Activated naive CD4-positive, alpha-beta T cell treated with anti-CD3 and anti-CD28 coated beads for 36 hours (primary cell): ENCODE data around the gene EVL. TPM values are rescaled to one million over a fixed set of nuclear protein-coding genes. Genes with fewer than 3 reads are reported as not detected.

ENCODE experiments used
- CTCF ChIA-PET: fragments of 350-600 bp; sonication (Branson Sonifier 250); formaldehyde crosslinking; loops from one replicate; lab custom pipeline; 2021; ENCODE audit warnings: antibody characterized with exemption; lab: Charles Lee
- DNase-seq: peaks from one replicate; pipeline ENCODE4 v3.0.0-alpha.2; 2020
- H3K27ac Mint-ChIP-seq: one replicate; pipeline ENCODE4 v1.8.0; 2021; ENCODE audit warnings: mild to moderate bottlenecking, mixed read lengths
- H3K27me3 Mint-ChIP-seq: one replicate; pipeline ENCODE4 v1.8.0; 2021; ENCODE audit warnings: low read depth, mixed read lengths
- H3K36me3 Mint-ChIP-seq: one replicate; pipeline ENCODE4 v1.8.0; 2021; ENCODE audit warnings: low read depth, mixed read lengths
- H3K4me1 Mint-ChIP-seq: one replicate; pipeline ENCODE4 v1.8.0; 2021; ENCODE audit warnings: low read depth, mixed read lengths
- H3K4me3 Mint-ChIP-seq: one replicate; pipeline ENCODE4 v1.8.0; 2021; ENCODE audit warnings: mild to moderate bottlenecking, moderate library complexity, mixed read lengths
- H3K9me3 Mint-ChIP-seq: one replicate; pipeline ENCODE4 v1.8.0; 2021; ENCODE audit warnings: mixed read lengths
- intact Hi-C: fragments of 100-400 bp; cut with micrococcal nuclease; formaldehyde crosslinking; loops from one replicate; pipeline ENCODE4 v1.15.1; 2023
- total RNA-seq, 2 experiments: library from RNA; stranded (reverse); gene quantifications; one replicate each; pipeline ENCODE4 v1.2.3, GENCODE V29; 2021

Gene EVL
- total RNA-seq, 2 experiments from 2014 or later: 173 to 175 TPM

- H3K27ac Mint-ChIP-seq: peak overlapping the region; percentile 75
Observed at GRCh38 chr14:100088226-100088625, 23.0 kb downstream of the EVL start.

GRCh38 chr14:100091386-100091785, 26.2 kb downstream of the EVL start:
- Mint-ChIP-seq H3K9me3 (no peaks in the 10 kb centered on the region), H3K4me3 (peak overlapping the region; percentile 58), H3K4me1 (peaks cover 89% of the 10 kb centered on the region), H3K36me3 (peaks cover 47% of the 10 kb centered on the region), H3K27me3 (no peaks in the 10 kb centered on the region), H3K27ac (peak overlapping the region; percentile 85)
- intact Hi-C loops: loop anchor here (1.0 kb wide), 3 partner anchors 8 to 12 kb away; no protein-coding TSS in a partner anchor
- DNase-seq: peak; percentile 30
- CTCF ChIA-PET: interaction anchor here (25.5 to 34.6 kb wide), 2 partner anchors 9 to 11 kb away, joined by 932 read pairs; partner anchors contain the start of gene EVL

More at GRCh38 chr14:100088226-100088625, 23.0 kb downstream of the EVL start:
- no peaks in the 10 kb centered on the region for H3K27me3 Mint-ChIP-seq
- peaks cover 59% of the 10 kb centered on the region for H3K36me3 Mint-ChIP-seq
- intact Hi-C loops: no loop called here
- CTCF ChIA-PET: interaction anchor here (25.5 to 34.6 kb wide), 2 partner anchors 8 to 12 kb away, joined by 932 read pairs; partner anchors contain the start of gene EVL
- peaks cover 93% of the 10 kb centered on the region for H3K4me1 Mint-ChIP-seq
- H3K9me3 Mint-ChIP-seq: no peaks in the 10 kb centered on the region
- peak; percentile 64 for DNase-seq
- H3K4me3 Mint-ChIP-seq: no peak overlapping the region

- CTCF ChIA-PET: interaction anchor here (0.9 to 34.6 kb wide), 3 partner anchors 7 to 102 kb away, joined by 5 to 932 read pairs (median 932); partner anchors contain the start of gene EVL
- Mint-ChIP-seq H3K9me3 (no peaks in the 10 kb centered on the region), H3K27me3 (no peaks in the 10 kb centered on the region), H3K4me3 (no peak overlapping the region), H3K36me3 (peaks cover 36% of the 10 kb centered on the region), H3K4me1 (peaks cover 90% of the 10 kb centered on the region), H3K27ac (peak overlapping the region; percentile 85)
- no peak for DNase-seq
- intact Hi-C loops: no loop called here
Observed at GRCh38 chr14:100092832-100093231, 27.6 kb downstream of the EVL start.

GRCh38 chr14:100093319-100093718, 28.1 kb downstream of the EVL start:
- H3K27ac Mint-ChIP-seq: peak overlapping the region; percentile 84
- peaks cover 89% of the 10 kb centered on the region for H3K4me1 Mint-ChIP-seq
- no peaks in the 10 kb centered on the region for H3K9me3 Mint-ChIP-seq
- peaks cover 37% of the 10 kb centered on the region for H3K36me3 Mint-ChIP-seq
- DNase-seq: no peak
- H3K27me3 Mint-ChIP-seq: no peaks in the 10 kb centered on the region
- intact Hi-C loops: no loop called here
- H3K4me3 Mint-ChIP-seq: peak overlapping the region; percentile 11
- CTCF ChIA-PET: interaction anchor here (0.9 to 34.6 kb wide), 3 partner anchors 7 to 101 kb away, joined by 5 to 932 read pairs (median 932); partner anchors contain the start of gene EVL

- intact Hi-C loops: no loop called here
- no peaks in the 10 kb centered on the region for H3K9me3 Mint-ChIP-seq
- H3K4me3 Mint-ChIP-seq: no peak overlapping the region
- no peaks in the 10 kb centered on the region for H3K27me3 Mint-ChIP-seq
- DNase-seq: no peak
- peaks cover 87% of the 10 kb centered on the region for H3K4me1 Mint-ChIP-seq
- CTCF ChIA-PET: interaction anchor here (25.5 to 34.6 kb wide), 2 partner anchors 3 to 16 kb away, joined by 932 read pairs; partner anchors contain the start of gene EVL
- peaks cover 28% of the 10 kb centered on the region for H3K36me3 Mint-ChIP-seq
- peak overlapping the region; percentile 51 for H3K27ac Mint-ChIP-seq
Observed at GRCh38 chr14:100096656-100097055, 31.4 kb downstream of the EVL start.

GRCh38 chr14:100098171-100098570, 32.9 kb downstream of the EVL start:
- no peak for DNase-seq
- H3K4me1 Mint-ChIP-seq: peaks cover 88% of the 10 kb centered on the region
- H3K27me3 Mint-ChIP-seq: no peaks in the 10 kb centered on the region
- CTCF ChIA-PET: interaction anchor here (25.5 kb wide), 1 partner anchor 18 kb away, joined by 932 read pairs; the partner anchor contains the start of gene EVL
- intact Hi-C loops: no loop called here
- H3K9me3 Mint-ChIP-seq: no peaks in the 10 kb centered on the region
- peaks cover 27% of the 10 kb centered on the region for H3K36me3 Mint-ChIP-seq
- peak overlapping the region; percentile 89 for H3K27ac Mint-ChIP-seq
- H3K4me3 Mint-ChIP-seq: no peak overlapping the region

GRCh38 chr14:100100032-100100703, 34.9 kb downstream of the EVL start:
- DNase-seq: no peak
- intact Hi-C loops: no loop called here
- peaks cover 91% of the 10 kb centered on the region for H3K4me1 Mint-ChIP-seq
- CTCF ChIA-PET: interaction anchor here (0.6 to 25.5 kb wide), 5 partner anchors 8 to 121 kb away, joined by 3 to 932 read pairs (median 4); partner anchors contain the start of gene EVL
- H3K36me3 Mint-ChIP-seq: peaks cover 32% of the 10 kb centered on the region
- no peaks in the 10 kb centered on the region for H3K27me3 Mint-ChIP-seq
- peak overlapping the region; percentile 81 for H3K27ac Mint-ChIP-seq
- H3K9me3 Mint-ChIP-seq: no peaks in the 10 kb centered on the region
- peak overlapping the region; percentile 30 for H3K4me3 Mint-ChIP-seq

- Mint-ChIP-seq H3K27me3 (no peaks in the 10 kb centered on the region), H3K4me3 (peak overlapping the region; percentile 13), H3K9me3 (no peaks in the 10 kb centered on the region), H3K27ac (peak overlapping the region; percentile 94), H3K36me3 (peaks cover 30% of the 10 kb centered on the region), H3K4me1 (peaks cover 93% of the 10 kb centered on the region)
- DNase-seq: peak; percentile 51
- CTCF ChIA-PET: interaction anchor here (1.0 to 25.5 kb wide), 2 partner anchors 22 to 90 kb away, joined by 5 to 932 read pairs; partner anchors contain the start of gene EVL
- intact Hi-C loops: loop anchor here (2.0 kb wide), 1 partner anchor 129 kb away; no protein-coding TSS in a partner anchor
Observed at GRCh38 chr14:100102156-100102785, 37.0 kb downstream of the EVL start.

- no peaks in the 10 kb centered on the region for H3K27me3 Mint-ChIP-seq
- H3K9me3 Mint-ChIP-seq: no peaks in the 10 kb centered on the region
- H3K27ac Mint-ChIP-seq: peak overlapping the region; percentile 94
- intact Hi-C loops: loop anchor here (1.0 to 2.0 kb wide), 2 partner anchors 12 to 131 kb away; no protein-coding TSS in a partner anchor
- peak; percentile 76 for DNase-seq
- H3K4me3 Mint-ChIP-seq: peak overlapping the region; percentile 64
- H3K4me1 Mint-ChIP-seq: peaks cover 94% of the 10 kb centered on the region
- H3K36me3 Mint-ChIP-seq: peaks cover 29% of the 10 kb centered on the region
- CTCF ChIA-PET: interaction anchor here (0.6 to 25.5 kb wide), 4 partner anchors 23 to 961 kb away, joined by 3 to 932 read pairs (median 4); partner anchors contain the start of gene EVL
Observed at GRCh38 chr14:100103250-100104005, 38.2 kb downstream of the EVL start.

- Mint-ChIP-seq H3K4me3 (peak overlapping the region; percentile 64), H3K4me1 (peaks cover 94% of the 10 kb centered on the region), H3K36me3 (peaks cover 31% of the 10 kb centered on the region), H3K27me3 (no peaks in the 10 kb centered on the region), H3K27ac (peak overlapping the region; percentile 94), H3K9me3 (no peaks in the 10 kb centered on the region)
- CTCF ChIA-PET: interaction anchor here (1.3 to 25.5 kb wide), 3 partner anchors 24 to 90 kb away, joined by 4 to 932 read pairs (median 4); partner anchors contain the start of gene EVL
- intact Hi-C loops: no loop called here
- DNase-seq: no peak
Observed at GRCh38 chr14:100104006-100104352, 38.8 kb downstream of the EVL start.

GRCh38 chr14:100104523-100105300, 39.5 kb downstream of the EVL start:
- Mint-ChIP-seq H3K36me3 (peaks cover 32% of the 10 kb centered on the region), H3K27me3 (no peaks in the 10 kb centered on the region), H3K4me3 (peak overlapping the region; percentile 64), H3K9me3 (no peaks in the 10 kb centered on the region), H3K27ac (peak overlapping the region; percentile 94), H3K4me1 (peaks cover 91% of the 10 kb centered on the region)
- intact Hi-C loops: loop anchor here (5.0 kb wide), 1 partner anchor 273 kb away; the partner anchor contains the start of gene WDR25
- peak; percentile 51 for DNase-seq
- CTCF ChIA-PET: interaction anchor here (1.3 to 25.5 kb wide), 4 partner anchors 25 to 121 kb away, joined by 4 to 932 read pairs (median 6); partner anchors contain the start of gene EVL
